OCI-LY7 (cell line): Measurements from ENCODE around the gene FNDC3A. TPM values are rescaled to one million over a fixed set of nuclear protein-coding genes. Genes with fewer than 3 reads are reported as not detected.

ENCODE experiments used
- BruUV-seq: library from RNA; stranded (reverse); fragments of 400-500 nt; replicated peaks from 2 replicates; lab custom pipeline; 2021; lab: Mats Ljungman, UMichigan
- CTCF ChIA-PET: fragments of 300-600 bp; sonication (Branson Sonifier 250); formaldehyde crosslinking; loops from one replicate; lab custom pipeline; 2022; ENCODE audit warnings: antibody characterized with exemption; ENCODE audit not compliant: unreplicated experiment; lab: Charles Lee
- POLR2A ChIA-PET: fragments of 300-600 bp; sonication (Branson Sonifier 250); formaldehyde crosslinking; loops from one replicate; lab custom pipeline; 2022; ENCODE audit warnings: antibody characterized with exemption; lab: Charles Lee
- DNase-seq: peaks from one replicate; pipeline ENCODE4 v3.0.0-alpha.2; 2015; ENCODE audit warnings: low spot score
- H2AFZ ChIP-seq: fragments of 200-600 bp; sonication (generic), shearing (Covaris generic); 2 replicates; pipeline ENCODE4 v1.6.1; 2014; ENCODE audit warnings: mild to moderate bottlenecking, antibody characterized with exemption, low read length, moderate library complexity
- H3K27ac ChIP-seq: fragments of 200-600 bp; sonication (generic); 2 replicates; pipeline ENCODE4 v1.5.1; 2014; ENCODE audit warnings: mixed run types, low read depth, mild to moderate bottlenecking, moderate library complexity, low read length, inconsistent platforms; ENCODE audit not compliant: poor library complexity, severe bottlenecking
- H3K36me3 ChIP-seq: fragments of 200-600 bp; sonication (generic); 2 replicates; pipeline ENCODE4 v1.6.1; 2014; ENCODE audit warnings: mild to moderate bottlenecking, antibody characterized with exemption, low read length, moderate library complexity, mixed read lengths; ENCODE audit not compliant: insufficient read depth
- H3K4me1 ChIP-seq: fragments of 200-600 bp; sonication (generic); 2 replicates; pipeline ENCODE4 v1.5.1; 2014; ENCODE audit warnings: mild to moderate bottlenecking, low read length; ENCODE audit not compliant: insufficient read depth, poor library complexity, severe bottlenecking
- H3K4me2 ChIP-seq: fragments of 200-600 bp; sonication (generic); 2 replicates; pipeline ENCODE4 v1.6.1; 2014; ENCODE audit warnings: mild to moderate bottlenecking, low read length
- H3K4me3 ChIP-seq: fragments of 200-600 bp; sonication (generic); 2 replicates; pipeline ENCODE4 v1.5.1; 2014; ENCODE audit warnings: mild to moderate bottlenecking, low read depth, low read length; ENCODE audit not compliant: poor library complexity, severe bottlenecking
- H3K79me2 ChIP-seq: fragments of 200-600 bp; sonication (generic); 2 replicates; pipeline ENCODE4 v1.6.1; 2016; ENCODE audit warnings: low read depth, mild to moderate bottlenecking, low read length, moderate library complexity, mixed read lengths; ENCODE audit not compliant: insufficient read depth
- H3K9me2 ChIP-seq: fragments of 200-600 bp; sonication (generic); 2 replicates; pipeline ENCODE4 v1.6.1; 2016; ENCODE audit warnings: mild to moderate bottlenecking, low read length, mixed read lengths; ENCODE audit not compliant: insufficient read depth
- H3K9me3 ChIP-seq: fragments of 200-600 bp; sonication (generic); 2 replicates; pipeline ENCODE4 v1.6.1; 2014; ENCODE audit warnings: mild to moderate bottlenecking, mixed run types, low read length, mixed read lengths
- H4K20me1 ChIP-seq: fragments of 200-600 bp; sonication (generic); 2 replicates; pipeline ENCODE4 v1.6.1; 2014; ENCODE audit warnings: mild to moderate bottlenecking, antibody characterized with exemption, low read length, moderate library complexity, mixed read lengths; ENCODE audit not compliant: insufficient read depth
- CTCF ChIP-seq: fragments of 200-600 bp; sonication (generic); conservative IDR thresholded peaks from 2 replicates; pipeline ENCODE4 v1.5.1; 2014; ENCODE audit warnings: mild to moderate bottlenecking, antibody characterized with exemption, low read length, moderate library complexity, mixed read lengths
- EZH2phosphoT487 ChIP-seq: fragments of 200-600 bp; sonication (generic); IDR thresholded peaks from 2 replicates; pipeline ENCODE4 v1.6.1; 2018; ENCODE audit warnings: low read depth, borderline replicate concordance, mild to moderate bottlenecking, mixed run types, antibody characterized with exemption, low read length, moderate library complexity, mixed read lengths
- intact Hi-C: fragments of 100-400 bp; cut with micrococcal nuclease; formaldehyde crosslinking; loops from one replicate; pipeline ENCODE4 v1.10.0; 2022; ENCODE audit not compliant: unreplicated experiment
- total RNA-seq, 2 experiments: library from RNA; depleted of rRNA in 1 of 2; stranded (reverse); fragments of >200 nt in 1 of 2; shearing (Covaris generic) in 1 of 2; gene quantifications; 2 replicates each; pipeline ENCODE4 v1.2.3, GENCODE V29; 2014 to 2022

FNDC3A gene
- total RNA-seq, 2 experiments from 2014 or later, result 38.7 to 59.6 TPM

- DNase-seq, result no peak
- CTCF ChIA-PET, result no interaction called here
- Histone ChIP-seq H3K36me3 (no peaks in the 10 kb centered on the region), H4K20me1 (no peaks in the 10 kb centered on the region), H3K9me3 (no peaks in the 10 kb centered on the region), H3K27ac (no peak overlapping the region), H3K4me2 (no peak overlapping the region), H3K4me3 (no peak overlapping the region), H2AFZ (no peak overlapping the region), H3K4me1 (no peaks in the 10 kb centered on the region), H3K9me2 (no peaks in the 10 kb centered on the region), H3K79me2 (no peaks in the 10 kb centered on the region; the same call in 1 of the 2 replicates)
- POLR2A ChIA-PET, result interaction anchor here (0.6 to 2.0 kb wide), 10 partner anchors 13 to 985 kb away, joined by 3 to 10 read pairs (median 4); no protein-coding TSS in a partner anchor
- intact Hi-C loops, result no loop called here
- BruUV-seq, result no TSS peak
- TF ChIP-seq EZH2phosphoT487 (no peak), CTCF (no peak)
Observed at GRCh38 chr13:49021953-49022352, 46.2 kb downstream of the FNDC3A start.

- CTCF ChIA-PET, result no interaction called here
- Histone ChIP-seq H3K4me3 (no peak overlapping the region), H3K27ac (no peak overlapping the region), H3K4me1 (no peaks in the 10 kb centered on the region), H3K4me2 (no peak overlapping the region), H3K9me3 (no peaks in the 10 kb centered on the region), H3K9me2 (no peaks in the 10 kb centered on the region), H3K36me3 (no peaks in the 10 kb centered on the region), H2AFZ (no peak overlapping the region), H4K20me1 (no peaks in the 10 kb centered on the region), H3K79me2 (no peaks in the 10 kb centered on the region; the same call in 1 of the 2 replicates)
- intact Hi-C loops, result no loop called here
- TF ChIP-seq EZH2phosphoT487 (no peak), CTCF (no peak)
- no peak for DNase-seq
- BruUV-seq, result no TSS peak
- POLR2A ChIA-PET, result interaction anchor here (0.6 to 2.0 kb wide), 10 partner anchors 13 to 272 kb away, joined by 3 to 10 read pairs (median 4); no protein-coding TSS in a partner anchor
Observed at GRCh38 chr13:49022472-49023144, 46.9 kb downstream of the FNDC3A start.

- POLR2A ChIA-PET, result interaction anchor here (0.7 to 2.0 kb wide), 4 partner anchors 12 to 808 kb away, joined by 3 to 10 read pairs (median 4); no protein-coding TSS in a partner anchor
- H3K36me3 ChIP-seq, result no peaks in the 10 kb centered on the region
- no peak overlapping the region for H3K4me2 ChIP-seq
- no peaks in the 10 kb centered on the region; the same call in 1 of the 2 replicates for H3K79me2 ChIP-seq
- no peak for TF ChIP-seq EZH2phosphoT487
- TF ChIP-seq CTCF, result no peak
- no peaks in the 10 kb centered on the region for H4K20me1 ChIP-seq
- CTCF ChIA-PET, result no interaction called here
- no peak for DNase-seq
- no peaks in the 10 kb centered on the region for H3K4me1 ChIP-seq
- H3K9me2 ChIP-seq, result no peaks in the 10 kb centered on the region
- no peak overlapping the region for H2AFZ ChIP-seq
- H3K27ac ChIP-seq, result no peak overlapping the region
- BruUV-seq, result no TSS peak
- intact Hi-C loops, result no loop called here
- no peaks in the 10 kb centered on the region for H3K9me3 ChIP-seq
- H3K4me3 ChIP-seq, result no peak overlapping the region
Observed at GRCh38 chr13:49023431-49023830, 47.7 kb downstream of the FNDC3A start.
